Neural cell (in vitro differentiated cells): ENCODE results near the gene ANXA1. TPM values are rescaled to one million over a fixed set of nuclear protein-coding genes. Genes with fewer than 3 reads are reported as not detected.

Experiments used
- H2AFZ ChIP-seq: fragments of 200-600, 300-800 bp; sonication (generic), shearing (Covaris generic); 2 replicates; pipeline ENCODE4 v1.6.0; 2014; ENCODE audit warnings: low read depth, mild to moderate bottlenecking, antibody characterized with exemption, low read length, moderate library complexity
- H3F3A ChIP-seq: fragments of 200-600 bp; shearing (Covaris generic); 2 replicates; pipeline ENCODE4 v1.6.1; 2016; ENCODE audit warnings: mild to moderate bottlenecking, moderate library complexity, mixed read lengths, antibody characterized with exemption, low read length; ENCODE audit not compliant: insufficient read depth, poor library complexity, severe bottlenecking
- H3K27ac ChIP-seq: fragments of 200-600, 300-800 bp; sonication (generic), shearing (Covaris generic); 2 replicates; pipeline ENCODE4 v1.5.1; 2014; ENCODE audit warnings: mild to moderate bottlenecking, low read length, moderate library complexity
- H3K27me3 ChIP-seq: fragments of 300-800, 200-600 bp; sonication (generic), shearing (Covaris generic); 2 replicates; pipeline ENCODE4 v1.6.0; 2014; ENCODE audit warnings: mild to moderate bottlenecking, low read depth, low read length, moderate library complexity; ENCODE audit not compliant: insufficient read depth
- H3K36me3 ChIP-seq: fragments of 300-800, 200-600 bp; sonication (generic), shearing (Covaris generic); 2 replicates; pipeline ENCODE4 v1.5.1; 2014; ENCODE audit warnings: mild to moderate bottlenecking, antibody characterized with exemption, low read length, moderate library complexity; ENCODE audit not compliant: insufficient read depth
- H3K4me2 ChIP-seq: fragments of 300-800, 200-600 bp; sonication (generic), shearing (Covaris generic); 2 replicates; pipeline ENCODE4 v1.6.0; 2014; ENCODE audit warnings: mild to moderate bottlenecking, low read length
- H3K4me3 ChIP-seq: fragments of 300-800, 200-600 bp; sonication (generic), shearing (Covaris generic); 2 replicates; pipeline ENCODE4 v1.5.1; 2014; ENCODE audit warnings: mild to moderate bottlenecking, low read length, moderate library complexity
- H3K79me2 ChIP-seq: fragments of 200-600 bp; shearing (Covaris generic); replicated peaks from 2 replicates; pipeline ENCODE4 v1.6.0; 2014; ENCODE audit warnings: mild to moderate bottlenecking, low read length, moderate library complexity; ENCODE audit not compliant: insufficient read depth
- H3K9ac ChIP-seq: fragments of 300-800, 200-600 bp; sonication (generic), shearing (Covaris generic); 2 replicates; pipeline ENCODE4 v1.6.1; 2016; ENCODE audit warnings: mild to moderate bottlenecking, low read length, mixed read lengths
- H3K9me2 ChIP-seq: fragments of 200-600 bp; shearing (Covaris generic); 2 replicates; pipeline ENCODE4 v1.6.1; 2016; ENCODE audit warnings: mild to moderate bottlenecking, low read length, mixed read lengths; ENCODE audit not compliant: insufficient read depth
- H3K9me3 ChIP-seq: fragments of 200-600, 300-800 bp; sonication (generic), shearing (Covaris generic); 2 replicates; pipeline ENCODE4 v1.6.1; 2016; ENCODE audit warnings: mild to moderate bottlenecking, mixed run types, low read length, moderate library complexity, mixed read lengths
- H4K20me1 ChIP-seq: fragments of 200-600 bp; shearing (Covaris generic); 2 replicates; pipeline ENCODE4 v1.6.1; 2016; ENCODE audit warnings: mild to moderate bottlenecking, mixed run types; ENCODE audit not compliant: insufficient read depth
- CTCF ChIP-seq: fragments of 450-650 bp; IDR thresholded peaks from 2 replicates; pipeline ENCODE4 v1.5.1; 2014; ENCODE audit warnings: antibody characterized with exemption, mild to moderate bottlenecking, moderate library complexity; ENCODE audit not compliant: poor library complexity, severe bottlenecking
- EP300 ChIP-seq: fragments of 450-650 bp; conservative IDR thresholded peaks from 2 replicates; pipeline ENCODE4 v1.6.1; 2014; ENCODE audit warnings: antibody characterized with exemption, mild to moderate bottlenecking, moderate library complexity; ENCODE audit not compliant: poor library complexity, severe bottlenecking
- EZH2 ChIP-seq: fragments of 200-600, 300-800 bp; shearing (Covaris generic), sonication (generic); IDR thresholded peaks from 2 replicates; pipeline ENCODE4 v1.6.1; 2014; ENCODE audit warnings: antibody characterized with exemption, low read length, borderline replicate concordance, mild to moderate bottlenecking; ENCODE audit not compliant: insufficient read depth, poor library complexity, severe bottlenecking
- MXI1 ChIP-seq: fragments of 450-650 bp; conservative IDR thresholded peaks from 2 replicates; pipeline ENCODE4 v1.6.1; 2014; ENCODE audit warnings: antibody characterized with exemption, mild to moderate bottlenecking; ENCODE audit not compliant: poor library complexity, severe bottlenecking
- POLR2AphosphoS5 ChIP-seq: IDR thresholded peaks from 2 replicates; pipeline ENCODE4 v1.6.1; 2012
- RAD21 ChIP-seq: fragments of 450-650 bp; conservative IDR thresholded peaks from 2 replicates; pipeline ENCODE4 v1.6.1; 2014; ENCODE audit warnings: antibody characterized with exemption, mild to moderate bottlenecking, moderate library complexity
- REST ChIP-seq: IDR thresholded peaks from 2 replicates; pipeline ENCODE4 v1.6.1; 2012; ENCODE audit warnings: borderline replicate concordance
- SMC3 ChIP-seq: fragments of 450-650 bp; conservative IDR thresholded peaks from 2 replicates; pipeline ENCODE4 v1.6.1; 2014; ENCODE audit warnings: antibody characterized with exemption, mild to moderate bottlenecking, moderate library complexity; ENCODE audit not compliant: poor library complexity
- TAF1 ChIP-seq: IDR thresholded peaks from 2 replicates; pipeline ENCODE4 v1.6.1; 2012; ENCODE audit warnings: low read depth
- polyA plus RNA-seq: library from polyadenylated mRNA; depleted of rRNA; stranded (reverse); fragments of >200 nt; gene quantifications from 2 replicates; pipeline ENCODE4 v1.2.3, GENCODE V29; 2014

Gene ANXA1
- polyA plus RNA-seq, 1 donor from 2014 or later, result 5.8 TPM

DNA sequence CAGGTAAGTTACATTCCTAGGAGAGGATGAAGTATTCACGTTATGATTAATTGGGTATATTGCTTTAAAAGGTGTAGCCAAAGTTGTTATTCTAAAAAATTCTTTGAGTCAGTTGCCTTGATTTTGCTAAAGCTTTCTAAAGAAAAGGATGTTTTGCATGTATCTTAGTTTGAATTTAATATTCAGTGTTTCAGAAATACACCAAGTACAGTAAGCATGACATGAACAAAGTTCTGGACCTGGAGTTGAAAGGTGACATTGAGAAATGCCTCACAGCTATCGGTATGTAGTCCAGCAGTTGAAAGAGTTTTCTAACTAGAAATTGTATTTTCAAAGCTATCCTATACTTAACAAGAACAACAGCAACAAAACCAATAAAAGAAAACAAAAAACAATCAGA is 14.2 kb downstream of the ANXA1 start:
- no peak overlapping the region for H3K4me2 ChIP-seq
- H3K9ac ChIP-seq, result no peak overlapping the region
- no peaks in the 10 kb centered on the region for H3K9me3 ChIP-seq
- no peak overlapping the region for H3K4me3 ChIP-seq
- H3K27me3 ChIP-seq, result no peaks in the 10 kb centered on the region
- no peaks in the 10 kb centered on the region for H3K79me2 ChIP-seq
- TF ChIP-seq CTCF, result no peak
- TF ChIP-seq EZH2, result no peak
- no peak for TF ChIP-seq REST
- TF ChIP-seq MXI1, result no peak
- no peak for TF ChIP-seq POLR2AphosphoS5
- no peak for TF ChIP-seq TAF1
- TF ChIP-seq EP300, result no peak
- no peak for TF ChIP-seq RAD21
- TF ChIP-seq SMC3, result no peak
- H3F3A ChIP-seq, result no peaks in the 10 kb centered on the region
- H3K9me2 ChIP-seq, result no peaks in the 10 kb centered on the region
- no peaks in the 10 kb centered on the region for H4K20me1 ChIP-seq
- no peak overlapping the region for H3K27ac ChIP-seq
- H2AFZ ChIP-seq, result no peak overlapping the region
- no peaks in the 10 kb centered on the region for H3K36me3 ChIP-seq

- TF ChIP-seq POLR2AphosphoS5, result no peak
- TF ChIP-seq RAD21, result no peak
- no peak for TF ChIP-seq EZH2
- no peak for TF ChIP-seq CTCF
- TF ChIP-seq REST, result no peak
- TF ChIP-seq EP300, result no peak
- no peak for TF ChIP-seq SMC3
Measured at GRCh38 chr9:73166468-73166867, 14.8 kb downstream of the ANXA1 start.

More at GRCh38 chr9:73166468-73166867, 14.8 kb downstream of the ANXA1 start:
- Histone ChIP-seq H3K79me2 (no peaks in the 10 kb centered on the region), H3F3A (no peaks in the 10 kb centered on the region), H3K9ac (no peak overlapping the region), H3K4me3 (no peak overlapping the region), H2AFZ (no peak overlapping the region), H3K27ac (no peak overlapping the region), H3K9me3 (no peaks in the 10 kb centered on the region), H3K4me2 (no peak overlapping the region), H4K20me1 (no peaks in the 10 kb centered on the region), H3K36me3 (no peaks in the 10 kb centered on the region), H3K9me2 (no peaks in the 10 kb centered on the region), H3K27me3 (no peaks in the 10 kb centered on the region)
